Dendritic cell treated with granulocyte-macrophage colony-stimulating factor and Interleukin-4, amounts not matched to agents 40 ng/mL and 50 ng/mL, for 4 days (primary cell): ENCODE data around the gene HBEGF.

Experiments used
- H3K27ac Mint-ChIP-seq: one replicate; pipeline ENCODE4 v1.8.0; 2022; ENCODE audit warnings: mild to moderate bottlenecking, mixed read lengths
- H3K27me3 Mint-ChIP-seq: one replicate; pipeline ENCODE4 v1.8.0; 2022; ENCODE audit warnings: mild to moderate bottlenecking, mixed read lengths
- H3K36me3 Mint-ChIP-seq: one replicate; pipeline ENCODE4 v1.8.0; 2022; ENCODE audit warnings: low read depth, mixed read lengths
- H3K4me1 Mint-ChIP-seq: one replicate; pipeline ENCODE4 v1.8.0; 2022; ENCODE audit warnings: low read depth, mixed read lengths
- H3K4me3 Mint-ChIP-seq: one replicate; pipeline ENCODE4 v1.8.0; 2022; ENCODE audit warnings: mild to moderate bottlenecking, moderate library complexity, mixed read lengths
- H3K9me3 Mint-ChIP-seq: one replicate; pipeline ENCODE4 v1.8.0; 2022; ENCODE audit warnings: mixed read lengths
- intact Hi-C: fragments of 100-400 bp; cut with micrococcal nuclease; formaldehyde crosslinking; loops from one replicate; pipeline ENCODE4 v1.15.0; 2022

Gene HBEGF

DNA sequence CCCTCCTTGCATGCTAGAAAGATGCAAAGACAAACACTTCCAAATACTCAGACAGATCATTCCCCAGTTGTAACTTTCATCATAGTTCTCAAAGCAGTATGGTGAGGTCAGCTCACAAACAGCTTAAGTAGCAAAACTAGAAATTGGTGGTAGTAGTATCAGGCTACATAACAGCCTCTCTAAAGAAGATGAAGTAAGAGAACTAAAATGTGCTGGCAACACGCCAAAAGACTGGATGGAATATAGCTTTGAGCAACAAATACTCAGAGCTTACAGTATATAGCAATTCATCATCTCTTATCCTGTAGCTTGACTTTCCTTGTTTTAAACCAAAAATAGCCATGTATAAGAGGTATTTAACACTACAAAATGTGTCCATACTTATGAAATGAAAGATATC lies 51.0 kb downstream of the HBEGF start:
- H3K36me3 Mint-ChIP-seq: peaks cover 40% of the 10 kb centered on the region
- no peak overlapping the region for H3K4me3 Mint-ChIP-seq
- no peaks in the 10 kb centered on the region for H3K9me3 Mint-ChIP-seq
- no peak overlapping the region for H3K27ac Mint-ChIP-seq
- intact Hi-C loops: no loop called here
- H3K4me1 Mint-ChIP-seq: peaks cover 4% of the 10 kb centered on the region
- no peaks in the 10 kb centered on the region for H3K27me3 Mint-ChIP-seq

DNA sequence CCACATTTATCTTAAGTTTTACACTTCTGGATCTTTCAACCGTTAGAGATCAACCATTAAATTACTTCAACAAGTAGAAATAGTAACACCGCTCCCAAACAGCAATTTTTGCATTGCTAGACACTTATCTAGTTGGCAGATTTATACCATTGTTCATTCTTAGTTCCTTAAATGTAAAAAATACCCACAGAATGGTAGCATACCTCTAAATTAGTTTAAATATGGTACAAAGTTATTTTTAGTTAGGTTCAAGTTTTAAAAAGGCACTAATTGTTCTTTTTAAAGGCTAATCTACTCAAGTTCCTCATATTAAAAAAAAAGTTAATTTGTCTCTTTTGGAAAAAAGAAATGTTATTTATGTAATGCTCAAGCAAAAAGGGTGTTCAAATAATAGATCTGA lies 51.6 kb downstream of the HBEGF start:
- H3K36me3 Mint-ChIP-seq: peaks cover 34% of the 10 kb centered on the region
- H3K27ac Mint-ChIP-seq: no peak overlapping the region
- H3K4me3 Mint-ChIP-seq: no peak overlapping the region
- intact Hi-C loops: no loop called here
- no peaks in the 10 kb centered on the region for H3K27me3 Mint-ChIP-seq
- H3K9me3 Mint-ChIP-seq: no peaks in the 10 kb centered on the region
- H3K4me1 Mint-ChIP-seq: peaks cover 7% of the 10 kb centered on the region

DNA sequence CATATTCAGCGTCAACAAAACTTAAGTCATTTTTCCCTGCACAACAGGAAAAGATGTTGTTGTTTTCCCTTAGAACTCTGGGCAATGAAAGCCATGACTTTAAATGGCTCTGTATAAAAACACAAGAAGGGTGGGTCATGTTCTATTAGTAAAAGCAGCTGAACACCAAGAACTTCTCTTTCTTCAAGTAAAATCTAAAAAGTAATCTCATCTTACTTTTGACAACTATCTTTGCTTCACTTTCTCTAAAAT lies 52.6 kb downstream of the HBEGF start:
- no peaks in the 10 kb centered on the region for H3K9me3 Mint-ChIP-seq
- no peaks in the 10 kb centered on the region for H3K27me3 Mint-ChIP-seq
- peaks cover 24% of the 10 kb centered on the region for H3K36me3 Mint-ChIP-seq
- H3K27ac Mint-ChIP-seq: no peak overlapping the region
- intact Hi-C loops: no loop called here
- peaks cover 13% of the 10 kb centered on the region for H3K4me1 Mint-ChIP-seq
- no peak overlapping the region for H3K4me3 Mint-ChIP-seq

DNA sequence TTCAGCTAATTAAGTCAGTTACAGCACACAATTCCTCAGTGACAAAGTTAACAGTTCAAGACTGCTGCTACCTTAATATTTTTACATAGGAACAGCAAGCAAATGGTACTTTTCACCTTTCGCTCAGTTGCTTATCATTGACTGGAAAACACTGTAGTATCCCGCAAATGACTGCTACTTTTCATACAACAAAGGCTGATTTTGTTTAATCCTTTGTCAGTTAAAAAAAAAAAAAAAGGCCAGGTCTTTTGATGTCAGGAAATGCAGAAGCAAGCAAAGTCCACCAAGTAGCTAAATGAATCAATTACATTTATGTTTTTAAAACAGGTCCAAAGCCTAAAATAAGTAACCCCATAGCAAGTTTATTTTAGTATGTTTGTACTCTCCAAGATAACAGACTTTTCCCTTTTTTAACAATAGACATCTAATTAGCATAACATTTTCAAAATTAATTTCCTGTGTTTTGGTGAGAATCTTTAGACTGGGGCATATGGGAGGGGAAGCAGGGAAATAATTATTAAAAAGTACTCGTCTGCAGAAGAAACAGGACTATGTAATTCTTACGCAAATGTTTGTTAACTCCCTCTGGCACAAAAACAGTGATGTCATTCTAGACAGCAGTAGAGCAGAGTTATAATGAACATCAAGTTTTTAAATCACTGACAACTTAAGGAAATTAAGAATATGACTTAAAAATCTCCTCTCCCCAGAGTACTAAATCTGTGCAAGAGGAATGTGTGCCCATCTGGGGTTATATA lies 53.1 kb downstream of the HBEGF start:
- Mint-ChIP-seq H3K36me3 (peaks cover 22% of the 10 kb centered on the region), H3K27ac (no peak overlapping the region), H3K4me3 (no peak overlapping the region), H3K27me3 (no peaks in the 10 kb centered on the region), H3K9me3 (no peaks in the 10 kb centered on the region), H3K4me1 (peaks cover 12% of the 10 kb centered on the region)
- intact Hi-C loops: no loop called here

DNA sequence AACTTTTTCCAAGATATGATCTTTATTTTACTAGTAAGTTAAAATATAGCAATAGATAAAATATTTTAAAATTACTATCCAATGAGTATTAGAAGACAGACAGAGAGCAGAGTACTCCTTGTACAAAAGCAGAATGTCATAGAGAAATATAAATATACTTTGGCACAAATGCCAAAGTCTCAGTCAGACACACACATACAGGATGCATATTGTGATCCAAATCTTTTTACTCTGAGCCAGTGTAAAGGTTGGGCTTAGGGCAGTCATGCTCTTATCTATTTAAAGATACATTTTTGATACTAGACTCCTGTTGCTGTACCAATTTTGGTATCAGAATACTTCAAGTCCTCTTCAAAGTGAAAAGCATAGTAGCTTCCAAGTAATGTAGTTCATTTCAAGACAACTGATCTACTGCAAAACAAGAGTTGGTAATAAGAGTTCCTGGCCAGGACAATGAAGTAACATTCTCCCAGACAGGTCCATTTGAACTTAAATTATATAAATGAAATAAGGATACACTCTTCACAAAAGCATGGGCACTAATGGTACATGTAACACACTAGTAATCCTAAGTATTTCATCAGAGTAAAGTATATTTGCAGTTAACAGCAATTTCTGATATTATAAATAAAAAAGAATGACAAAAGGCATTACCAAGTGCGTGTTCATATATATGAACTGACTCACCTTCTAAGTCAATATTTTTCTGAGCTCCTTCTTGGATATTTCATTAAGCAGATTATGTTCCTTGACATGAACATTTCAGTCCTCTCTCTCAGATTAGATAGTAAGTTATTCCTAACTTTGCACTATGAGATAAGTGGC lies 54.0 kb downstream of the HBEGF start:
- no peak overlapping the region for H3K27ac Mint-ChIP-seq
- H3K36me3 Mint-ChIP-seq: peaks cover 18% of the 10 kb centered on the region
- no peak overlapping the region for H3K4me3 Mint-ChIP-seq
- no peaks in the 10 kb centered on the region for H3K27me3 Mint-ChIP-seq
- peaks cover 12% of the 10 kb centered on the region for H3K4me1 Mint-ChIP-seq
- intact Hi-C loops: no loop called here
- no peaks in the 10 kb centered on the region for H3K9me3 Mint-ChIP-seq

DNA sequence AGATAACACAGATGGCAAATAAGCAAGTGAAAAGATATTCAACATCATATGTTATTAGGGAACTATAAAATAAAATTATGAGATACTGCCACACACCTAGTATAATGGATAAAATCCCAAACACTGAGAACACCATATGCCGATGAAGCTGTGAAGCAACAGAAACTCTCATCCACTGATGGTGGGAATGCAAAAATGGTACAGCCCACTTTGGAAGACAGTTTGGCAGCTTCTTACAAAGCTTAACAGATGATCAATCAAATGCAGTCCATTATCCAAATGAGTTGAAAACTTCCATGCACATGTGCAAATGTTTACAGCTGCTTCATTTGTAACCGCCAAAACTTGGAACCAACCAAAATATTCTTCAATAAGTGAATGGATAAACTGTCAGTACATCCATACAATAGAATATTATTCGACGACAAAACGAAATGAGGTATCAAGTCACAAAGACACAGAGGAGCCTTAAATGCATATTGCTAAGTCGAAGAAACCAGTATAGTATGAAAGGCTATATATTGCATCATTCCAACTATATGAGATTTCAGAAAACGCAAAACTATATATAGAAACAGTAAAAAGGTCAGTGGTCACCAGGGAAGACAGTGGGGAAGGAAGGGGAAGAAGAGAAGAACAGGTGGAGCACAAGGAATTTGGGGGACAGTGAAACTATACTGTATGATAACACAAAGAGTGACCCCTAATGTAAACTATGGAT lies 58.4 kb downstream of the HBEGF start:
- no peak overlapping the region for H3K4me3 Mint-ChIP-seq
- peaks cover 32% of the 10 kb centered on the region for H3K4me1 Mint-ChIP-seq
- H3K27me3 Mint-ChIP-seq: no peaks in the 10 kb centered on the region
- peaks cover 6% of the 10 kb centered on the region for H3K36me3 Mint-ChIP-seq
- H3K9me3 Mint-ChIP-seq: no peaks in the 10 kb centered on the region
- H3K27ac Mint-ChIP-seq: no peak overlapping the region
- intact Hi-C loops: no loop called here

DNA sequence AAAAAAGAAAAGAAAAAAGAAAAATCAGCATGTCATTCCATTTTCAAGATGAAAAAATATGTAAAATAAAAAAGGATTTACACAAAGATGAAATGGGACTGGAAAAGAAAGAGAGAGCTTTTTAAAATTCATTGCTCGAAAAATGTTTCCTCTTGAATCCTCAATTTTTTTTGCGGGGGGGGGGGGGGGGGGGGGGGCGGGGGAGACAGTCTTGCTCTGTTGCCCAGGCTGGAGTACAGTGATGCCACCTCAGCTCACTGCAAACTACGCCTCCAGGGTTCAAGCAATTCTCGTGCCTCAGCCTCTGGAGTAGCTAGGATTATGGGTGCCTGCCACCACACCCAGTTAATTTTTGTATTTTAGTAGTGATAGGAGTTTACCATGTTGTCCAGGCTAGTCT lies 60.0 kb downstream of the HBEGF start:
- H3K27ac Mint-ChIP-seq: no peak overlapping the region
- peaks cover 3% of the 10 kb centered on the region for H3K36me3 Mint-ChIP-seq
- H3K27me3 Mint-ChIP-seq: no peaks in the 10 kb centered on the region

DNA sequence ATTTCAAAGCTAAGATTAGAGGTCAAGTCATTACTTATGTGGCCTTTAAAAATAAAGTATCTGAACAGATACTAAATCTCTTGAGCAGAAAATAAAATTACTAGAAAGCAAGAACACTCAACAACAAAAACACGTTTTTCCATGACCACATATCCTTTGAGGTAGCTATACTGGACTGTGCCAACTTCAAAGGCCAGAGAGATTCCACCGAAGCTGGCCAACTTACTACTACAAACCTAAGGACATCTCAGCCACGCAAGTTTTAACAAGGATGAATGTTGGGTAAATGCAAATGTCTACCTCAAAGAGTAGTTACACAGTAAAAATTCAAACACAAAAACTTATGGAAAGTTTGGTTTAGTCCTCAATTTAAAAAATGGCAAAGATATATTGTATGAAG lies 62.4 kb downstream of the HBEGF start:
- intact Hi-C loops: loop anchor here (5.0 kb wide), 1 partner anchor 37 kb away; no protein-coding TSS in a partner anchor
- Mint-ChIP-seq H3K4me1 (peaks cover 24% of the 10 kb centered on the region), H3K4me3 (no peak overlapping the region), H3K27me3 (no peaks in the 10 kb centered on the region), H3K36me3 (no peaks in the 10 kb centered on the region), H3K27ac (no peak overlapping the region), H3K9me3 (no peaks in the 10 kb centered on the region)

More for the DNA sequence above, 60.0 kb downstream of the HBEGF start:
- intact Hi-C loops: no loop called here
- Mint-ChIP-seq H3K9me3 (no peaks in the 10 kb centered on the region), H3K4me1 (peaks cover 32% of the 10 kb centered on the region), H3K4me3 (no peak overlapping the region)
